Measurements from ENCODE around the gene TIPIN.

- TF ChIP-seq CTCF (IDR thresholded peaks at IDR 0.05): no peak
- no peak for TF ChIP-seq POLR2A (IDR thresholded peaks at IDR 0.05)
These were observed 42.8 kb upstream of the TIPIN start for GRCh38 chr15:66399276-66399675.
